ENCODE results near the gene LASP1.
"Not testable (repeated sequence)": the region's sequence is repeated elsewhere in the genome, so short reads cannot be mapped to it uniquely, and the experiment has no call there.

Gene LASP1

GRCh38 chr17:38922538-38923297, 52.9 kb downstream of the LASP1 start:
- intact Hi-C loops (cut with DNase I; ENCODE audit: low total_unique reads): no loop called here
- DNase-seq: peak; percentile 85 to 90
- peaks cover 6 to 86% (median 66%) of the 10 kb centered on the region in 4 donors for H3K4me1 ChIP-seq
- H3K36me3 ChIP-seq: peaks cover 15 to 30% (median 18%) of the 10 kb centered on the region in 3 donors
- H3K27me3 ChIP-seq: no peaks in the 10 kb centered on the region
- H3K27ac ChIP-seq: peak overlapping the region; percentile 84
- H3K9me3 ChIP-seq: no peaks in the 10 kb centered on the region
- H3K4me3 ChIP-seq: no peak overlapping the region
- TF ChIP-seq CTCF (IDR thresholded peaks at IDR 0.05): peak in 1 of 2 experiments; percentile 18

GRCh38 chr17:38925263-38925995, 55.6 kb downstream of the LASP1 start, which contains the start of gene LASP1NB:
Gene LASP1NB (plus strand): TSS chr17:38925614.
- intact Hi-C loops (cut with DNase I; ENCODE audit: low total_unique reads): no loop called here
- peak within 1 kb of the TSS; percentile 68 to 73 for H3K27ac ChIP-seq
- H3K9me3 ChIP-seq: no peaks in the 10 kb centered on the region
- H3K27me3 ChIP-seq: no peaks in the 10 kb centered on the region
- TF ChIP-seq CTCF (IDR thresholded peaks at IDR 0.05): no peak
- DNase-seq: peak in 1 of 2 donors; percentile 72
- H3K4me3 ChIP-seq: no peak within 1 kb of the TSS
- peaks cover 0 to 3% (median 0%) of the 10 kb centered on the region in 3 donors for H3K36me3 ChIP-seq
- H3K4me1 ChIP-seq: peaks cover 2 to 59% (median 44%) of the 10 kb centered on the region in 4 donors

- Histone ChIP-seq H3K27ac (peak overlapping the region; percentile 68 to 73), H3K36me3 (no peaks in the 10 kb centered on the region), H3K27me3 (no peaks in the 10 kb centered on the region), H3K4me3 (no peak overlapping the region), H3K9me3 (no peaks in the 10 kb centered on the region), H3K4me1 (peaks cover 0 to 48% (median 34%) of the 10 kb centered on the region in 4 donors)
- intact Hi-C loops (cut with DNase I; ENCODE audit: low total_unique reads): no loop called here
- no peak for TF ChIP-seq CTCF (IDR thresholded peaks at IDR 0.05)
- DNase-seq: peak in 1 of 2 donors; percentile 61
These were observed 56.6 kb downstream of the LASP1 start for GRCh38 chr17:38926293-38927070.

GRCh38 chr17:38930782-38931181, 60.9 kb downstream of the LASP1 start:
- H3K27me3 ChIP-seq; H3K4me3 ChIP-seq; intact Hi-C loops (cut with DNase I; ENCODE audit: low total_unique reads); H3K36me3 ChIP-seq; DNase-seq; H3K9me3 ChIP-seq; H3K27ac ChIP-seq: not testable (repeated sequence)
- H3K4me1 ChIP-seq: peaks cover 0 to 28% (median 9%) of the 10 kb centered on the region in 4 donors

- H3K9me3 ChIP-seq; DNase-seq; intact Hi-C loops (cut with DNase I; ENCODE audit: low total_unique reads); H3K27me3 ChIP-seq; H3K4me3 ChIP-seq; H3K36me3 ChIP-seq: not testable (repeated sequence)
- Histone ChIP-seq H3K4me1 (peaks cover 0 to 29% (median 2%) of the 10 kb centered on the region in 4 donors), H3K27ac (peak overlapping the region; percentile 54 to 63)
These were observed 64.1 kb downstream of the LASP1 start for GRCh38 chr17:38933962-38934361.

GRCh38 chr17:38939987-38940386, 70.1 kb downstream of the LASP1 start:
- no peak for DNase-seq
- no peaks in the 10 kb centered on the region for H3K36me3 ChIP-seq
- no peak overlapping the region for H3K4me3 ChIP-seq
- intact Hi-C loops (cut with DNase I; ENCODE audit: low total_unique reads): no loop called here
- no peak for TF ChIP-seq CTCF (IDR thresholded peaks at IDR 0.05)
- no peak overlapping the region for H3K27ac ChIP-seq
- no peaks in the 10 kb centered on the region for H3K9me3 ChIP-seq
- no peaks in the 10 kb centered on the region for H3K27me3 ChIP-seq
- peaks cover 0 to 30% (median 3%) of the 10 kb centered on the region in 4 donors for H3K4me1 ChIP-seq
